ENCODE measurements around the gene SGSM1.

SGSM1 gene

DNA sequence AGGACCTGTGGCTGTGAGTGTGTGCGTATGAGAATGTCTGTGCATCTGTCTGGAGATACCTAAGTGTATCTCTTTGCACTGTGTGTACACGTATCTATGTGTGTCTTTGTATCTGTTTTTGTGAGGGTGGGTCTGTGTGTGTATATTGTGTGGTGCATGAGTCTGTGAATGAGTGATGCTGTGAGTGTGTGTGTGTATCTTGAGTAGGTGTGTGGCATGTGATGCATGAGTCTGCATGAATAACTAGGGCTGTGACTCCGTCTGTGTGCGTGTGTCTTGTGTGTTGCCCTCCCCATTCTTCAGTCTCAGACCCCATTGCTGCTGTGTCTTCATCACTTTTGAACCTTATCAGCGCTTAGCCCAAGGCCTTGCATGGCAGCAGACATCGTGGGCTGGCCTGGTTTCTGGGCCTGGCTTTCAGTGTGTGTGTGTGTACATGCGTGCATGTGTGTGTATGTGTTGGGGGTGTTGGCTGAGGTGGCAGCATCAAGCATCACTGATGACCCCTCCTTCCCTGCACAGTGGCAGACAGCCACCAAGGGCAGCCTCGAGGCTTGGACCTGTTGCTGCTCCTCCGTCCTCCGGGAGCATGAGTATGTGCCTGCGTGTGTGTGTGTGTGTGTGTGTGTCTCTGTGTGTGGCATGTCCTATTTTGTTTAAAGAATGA, 1.4 kb downstream of the SGSM1 start:
- no peak for DNase-seq (ENCODE audit: low read depth)

- DNase-seq (ENCODE audit: low read depth), result no peak
These were observed 3.3 kb downstream of the SGSM1 start for GRCh38 chr22:24809331-24809730.

GRCh38 chr22:24810043-24810749, 4.2 kb downstream of the SGSM1 start:
- no peak for DNase-seq (ENCODE audit: low read depth)

DNA sequence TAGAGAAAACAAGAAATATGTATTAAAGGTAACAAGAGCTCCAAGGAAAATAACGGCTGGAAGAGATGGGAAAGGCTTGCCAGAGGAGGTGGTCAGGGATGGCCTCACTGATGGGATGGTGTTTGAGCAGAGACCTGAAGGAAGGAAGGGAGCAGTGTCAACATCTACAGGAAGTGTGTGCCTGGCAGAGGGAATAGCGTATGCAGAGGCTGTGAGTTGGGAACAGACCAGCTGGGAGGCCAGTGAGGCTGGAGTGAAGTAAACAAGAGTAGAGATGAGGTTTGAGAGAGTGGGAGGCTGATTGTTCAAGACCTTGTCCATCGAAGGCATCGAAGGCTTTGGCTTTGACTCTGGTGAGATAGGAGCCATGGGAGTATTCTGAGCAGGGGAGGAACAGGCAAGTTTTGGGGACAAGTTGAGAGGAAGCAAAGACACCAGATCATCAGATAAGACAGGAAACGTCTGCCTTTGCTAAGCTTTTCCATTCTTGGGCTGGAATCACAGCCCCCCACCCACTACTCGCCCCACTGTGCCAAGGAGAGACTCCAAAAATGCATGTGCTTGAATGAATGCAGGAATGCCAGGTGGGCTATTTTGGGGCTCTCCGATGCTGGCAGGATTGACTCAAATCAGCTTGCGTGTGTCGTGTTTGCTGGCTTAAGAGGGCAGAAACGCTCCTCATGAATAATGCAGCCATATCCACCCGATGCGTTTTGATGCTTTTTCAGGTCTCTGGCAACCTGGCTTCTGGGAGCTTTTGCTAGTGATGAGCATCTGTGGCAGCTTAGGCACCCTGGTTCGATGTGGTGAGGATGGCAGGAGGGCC, 7.2 kb downstream of the SGSM1 start:
- no peak for DNase-seq (ENCODE audit: low read depth)

DNA sequence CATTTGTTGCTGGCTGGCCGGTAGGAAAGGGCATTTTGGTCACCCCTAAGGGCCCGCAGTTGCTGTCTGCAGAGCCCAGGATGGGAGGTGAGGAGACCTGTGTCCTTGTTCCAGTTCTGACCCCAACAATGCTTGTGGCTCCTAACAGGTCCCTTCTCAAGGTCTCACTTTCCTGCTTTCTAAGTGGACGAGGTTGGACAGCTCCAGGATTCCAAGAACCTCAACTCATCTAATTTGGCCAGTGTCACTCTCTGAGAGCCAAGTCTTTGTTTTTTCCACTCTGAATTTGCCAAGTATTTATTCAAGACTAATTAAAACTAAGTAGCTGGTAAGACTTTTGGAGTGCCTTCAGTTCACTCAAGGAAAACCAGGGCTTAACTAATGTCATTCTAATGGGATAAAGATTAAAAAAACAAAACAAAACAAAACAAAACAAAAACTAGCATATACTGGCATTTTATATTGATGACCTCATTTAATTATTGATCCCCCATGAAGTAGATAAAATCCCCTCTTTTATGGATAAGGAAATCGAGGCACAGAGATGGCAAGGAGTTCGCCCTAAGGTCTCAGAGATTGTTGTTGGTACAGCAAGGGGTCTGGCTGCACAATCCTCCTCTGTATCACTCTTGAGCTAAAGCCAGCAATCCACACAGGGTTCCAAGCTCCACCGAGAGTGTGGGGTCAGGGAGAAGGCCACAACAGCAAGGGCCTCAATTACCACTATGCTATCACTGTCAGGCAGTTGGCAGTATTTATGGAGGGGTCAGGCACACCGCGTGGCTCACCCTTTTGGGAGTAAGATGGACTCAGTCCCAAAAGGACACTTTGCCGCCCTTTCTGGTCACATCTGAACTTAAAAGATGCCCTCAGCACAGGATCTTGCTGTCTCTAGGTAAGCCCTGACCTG, 8.1 kb downstream of the SGSM1 start:
- DNase-seq (ENCODE audit: low read depth), result no peak

- DNase-seq (ENCODE audit: low read depth), result no peak
These were observed 10.8 kb downstream of the SGSM1 start for GRCh38 chr22:24816806-24817205.

GRCh38 chr22:24819487-24819886, 13.5 kb downstream of the SGSM1 start:
- no peak for DNase-seq (ENCODE audit: low read depth)

DNA sequence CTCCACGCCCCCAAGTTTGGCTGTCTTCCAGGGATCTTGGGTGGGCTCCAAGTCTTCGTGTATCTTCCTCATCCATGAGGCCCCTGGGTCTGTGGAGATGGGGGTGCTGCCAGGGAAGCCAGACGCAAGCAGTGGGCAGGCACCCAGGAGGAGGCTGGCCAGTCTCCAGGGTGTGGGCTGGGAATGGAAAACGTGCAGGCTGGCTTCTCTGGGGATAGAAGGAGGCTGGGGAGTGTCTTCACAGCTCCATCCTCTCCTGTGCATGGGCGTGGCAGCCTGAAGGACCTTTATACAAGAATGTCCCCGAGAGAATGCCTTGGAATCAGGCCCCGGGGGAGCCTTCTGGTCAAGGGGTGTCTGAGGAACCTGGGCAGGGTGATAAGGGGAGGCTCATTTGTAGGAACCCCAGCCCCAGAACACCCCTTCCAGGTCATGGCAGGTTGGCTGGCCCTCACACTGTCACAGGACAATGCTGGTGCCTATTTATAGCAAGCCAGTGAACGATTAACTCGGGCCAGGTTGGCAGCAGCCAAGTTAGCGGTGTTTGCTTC, 14.0 kb downstream of the SGSM1 start:
- DNase-seq (ENCODE audit: low read depth), result no peak

GRCh38 chr22:24822471-24822870, 16.5 kb downstream of the SGSM1 start:
- DNase-seq (ENCODE audit: low read depth), result no peak

- no peak for DNase-seq (ENCODE audit: low read depth)
These were observed 17.8 kb downstream of the SGSM1 start for GRCh38 chr22:24823787-24824186.

GRCh38 chr22:24824250-24824649, 18.2 kb downstream of the SGSM1 start:
- DNase-seq (ENCODE audit: low read depth), result no peak

GRCh38 chr22:24824915-24825314, 18.9 kb downstream of the SGSM1 start:
- no peak for DNase-seq (ENCODE audit: low read depth)

DNA sequence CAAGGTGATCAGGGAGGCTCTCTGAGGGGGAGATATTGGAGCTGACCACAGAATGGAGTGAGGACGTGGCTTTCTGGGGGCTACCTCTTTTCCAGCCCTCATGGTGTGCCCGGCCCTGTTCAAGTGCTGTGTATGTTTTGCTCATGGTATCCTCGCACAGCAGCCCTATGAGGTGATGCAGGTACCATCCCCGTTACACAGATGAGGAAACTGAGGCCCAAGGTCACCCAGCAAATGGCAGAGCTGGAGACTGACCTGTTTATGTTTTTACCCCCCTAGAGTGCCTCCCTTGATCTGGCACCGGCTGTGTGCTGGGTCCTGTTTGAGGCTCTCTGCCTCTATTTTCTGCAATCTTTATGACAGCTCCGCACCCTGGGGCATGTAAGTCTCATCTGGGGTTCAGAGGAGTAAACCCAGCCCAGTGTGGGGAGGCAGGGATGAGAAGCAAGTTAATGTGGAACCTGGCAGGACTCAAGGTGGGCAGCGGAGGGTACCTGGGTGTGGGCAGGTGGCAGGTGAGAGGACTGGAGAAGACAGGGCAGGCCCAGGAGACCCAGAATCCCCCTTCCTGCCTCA, 20.8 kb downstream of the SGSM1 start:
- no peak for DNase-seq (ENCODE audit: low read depth)

DNA sequence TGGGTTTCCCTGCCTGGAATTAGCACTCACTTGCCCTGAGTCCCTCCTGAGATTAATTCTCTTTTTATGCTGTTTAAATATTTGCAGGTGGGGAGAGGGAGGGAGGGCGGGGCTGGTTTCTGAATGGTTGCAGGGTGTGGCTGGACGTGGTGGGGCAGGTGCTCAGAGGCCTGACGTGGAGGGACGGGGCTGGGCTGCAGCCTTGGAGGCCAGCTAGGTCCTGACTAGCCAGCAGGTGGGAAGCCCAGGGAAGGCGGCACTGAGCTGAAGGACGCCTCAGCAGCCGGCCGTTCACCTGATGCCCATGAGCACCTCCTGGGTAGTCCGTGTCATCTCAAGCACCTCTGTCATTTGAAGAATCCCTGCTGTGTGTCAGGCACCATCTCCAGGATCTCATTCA, 21.3 kb downstream of the SGSM1 start:
- no peak for DNase-seq (ENCODE audit: low read depth)

DNA sequence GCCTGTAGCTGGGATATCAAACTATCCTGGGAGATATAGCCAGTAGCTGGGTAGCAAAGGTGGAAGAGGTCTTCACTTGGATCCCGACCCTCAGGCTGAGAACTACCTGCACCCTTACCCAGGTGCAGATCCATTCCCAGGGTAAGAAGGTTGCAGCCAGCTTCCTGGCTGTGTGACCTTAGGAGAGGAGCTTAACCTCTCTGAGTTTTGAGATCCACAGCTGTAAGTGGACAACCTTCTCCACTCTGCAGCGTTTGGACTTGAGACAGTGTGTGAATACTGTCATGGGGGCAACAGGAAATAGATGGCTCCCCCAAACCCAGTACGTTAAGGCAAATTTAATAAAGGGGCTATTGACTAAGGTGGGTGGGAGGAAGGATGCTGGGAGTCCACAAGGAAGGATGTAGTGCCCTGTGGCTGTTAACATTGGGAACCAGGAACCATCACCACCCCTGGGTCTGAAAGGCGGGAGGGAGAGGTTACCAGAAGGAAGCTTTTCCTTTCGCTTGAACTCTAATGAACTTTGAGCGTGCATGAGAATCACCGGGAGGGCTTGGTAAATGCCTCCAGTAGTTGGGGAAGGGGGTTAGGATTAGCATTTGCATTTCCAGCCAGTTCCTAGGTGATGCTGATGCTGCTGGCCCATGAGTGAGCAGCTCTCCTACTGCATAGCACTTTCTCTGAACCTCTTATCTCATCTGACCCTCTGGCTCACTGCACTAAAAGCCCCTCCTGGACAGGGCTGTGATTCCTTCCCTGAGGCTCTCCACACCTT, 24.4 kb downstream of the SGSM1 start:
- DNase-seq (ENCODE audit: low read depth), result no peak

DNA sequence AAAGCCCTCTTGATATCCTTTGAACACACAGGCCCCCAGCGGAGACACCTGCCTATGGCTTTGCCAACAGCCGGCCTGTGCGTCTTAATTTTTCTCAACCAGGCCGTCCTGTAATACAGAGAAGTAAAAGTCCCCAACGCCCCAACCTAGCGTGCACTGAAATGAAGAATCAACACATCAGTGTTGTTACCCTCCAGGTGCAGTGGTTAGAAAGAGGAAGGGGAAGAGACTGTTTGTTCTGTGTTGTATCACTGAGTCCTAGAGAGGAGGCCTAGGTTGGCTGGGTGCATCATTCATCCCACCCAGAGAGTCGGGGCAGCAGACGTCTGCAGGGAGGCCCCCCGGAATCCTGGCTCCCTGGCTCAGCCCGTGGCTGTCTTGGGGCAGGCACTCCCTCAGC, 25.7 kb downstream of the SGSM1 start:
- DNase-seq (ENCODE audit: low read depth), result no peak

DNA sequence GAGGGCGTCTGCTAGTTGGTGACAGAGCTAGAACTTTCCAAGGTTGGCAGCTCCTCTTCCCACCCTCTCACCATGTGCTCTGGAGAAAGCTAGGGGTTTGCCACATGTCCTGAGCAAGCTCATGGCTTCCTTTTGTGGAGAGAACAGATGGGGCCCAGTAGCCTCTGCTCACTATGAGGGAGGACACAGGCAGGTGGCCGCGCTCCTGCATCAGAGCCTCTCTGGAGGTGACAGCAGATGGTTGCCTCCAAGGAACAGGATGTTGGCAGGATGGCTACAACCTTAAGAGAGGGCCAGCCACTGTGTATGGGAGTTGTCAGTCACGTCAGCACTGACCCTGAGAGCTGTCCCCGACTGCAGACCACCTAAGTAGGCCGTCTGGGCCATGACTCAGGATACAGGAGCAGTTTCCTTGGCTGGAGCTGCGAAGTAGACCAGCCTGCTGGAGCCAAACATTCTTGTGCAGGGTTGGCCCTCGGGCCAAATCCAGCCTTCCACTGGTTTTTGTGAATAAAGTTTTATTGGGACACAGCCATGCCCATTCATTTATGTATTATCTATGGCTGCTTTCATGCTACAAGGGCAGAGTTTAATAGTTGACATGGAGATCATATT, 28.0 kb downstream of the SGSM1 start:
- DNase-seq (ENCODE audit: low read depth), result no peak

GRCh38 chr22:24834845-24835570, 29.0 kb downstream of the SGSM1 start:
- no peak for DNase-seq (ENCODE audit: low read depth)

- no peak for DNase-seq (ENCODE audit: low read depth)
These were observed 30.3 kb downstream of the SGSM1 start for GRCh38 chr22:24836282-24836681.
